Natural killer cell (primary cell): ENCODE data around the gene PUM2. TPM values are rescaled to one million over a fixed set of nuclear protein-coding genes. Genes with fewer than 3 reads are reported as not detected.

ENCODE experiments used
- ATAC-seq, 3 donors: fragments of 150-1000 bp in 2 of 3; fragments of 200-7000 bp in 1 of 3; cut with Tn5 transposase; 1 replicate in 1 of 3; 2 replicates in 2 of 3; pipeline ENCODE4 v1.10.0; 2021; ENCODE audit warnings: mild to moderate bottlenecking in 2 of 3, moderate library complexity in 2 of 3
- DNase-seq, 2 donors: peaks; one replicate each; pipeline versions ENCODE4 v3.0.0 to v3.0.0-alpha.2; 2013 to 2021; ENCODE audit warnings: mixed read lengths in 1 of 2
- H3K27ac ChIP-seq: one replicate; pipeline ENCODE4 v1.5.1; 2013; ENCODE audit warnings: mild to moderate bottlenecking, low read length
- H3K27me3 ChIP-seq: one replicate; pipeline ENCODE4 v1.6.1; 2013; ENCODE audit warnings: low read length; ENCODE audit not compliant: control insufficient read depth, insufficient read depth
- H3K36me3 ChIP-seq: one replicate; pipeline ENCODE4 v1.6.1; 2013; ENCODE audit warnings: low read length; ENCODE audit not compliant: control insufficient read depth, insufficient read depth
- H3K4me1 ChIP-seq: one replicate; pipeline ENCODE4 v1.6.1; 2013; ENCODE audit warnings: low read length; ENCODE audit not compliant: control insufficient read depth, insufficient read depth
- H3K4me3 ChIP-seq: one replicate; pipeline ENCODE4 v1.5.1; 2013; ENCODE audit warnings: low read length
- H3K9me3 ChIP-seq: one replicate; pipeline ENCODE4 v1.6.1; 2013; ENCODE audit warnings: low read length; ENCODE audit not compliant: control insufficient read depth, insufficient read depth
- H3K27ac Mint-ChIP-seq, 2 donors: one replicate each; pipeline ENCODE4 v1.8.0; 2022; ENCODE audit warnings: mild to moderate bottlenecking in 2 of 2, mixed read lengths in 2 of 2, moderate library complexity in 1 of 2
- H3K27me3 Mint-ChIP-seq, 2 donors: one replicate each; pipeline ENCODE4 v1.8.0; 2022; ENCODE audit warnings: low read depth in 2 of 2, mixed read lengths in 2 of 2
- H3K36me3 Mint-ChIP-seq: one replicate; pipeline ENCODE4 v1.8.0; 2022; ENCODE audit warnings: mixed read lengths
- H3K4me1 Mint-ChIP-seq, 2 donors: one replicate each; pipeline ENCODE4 v1.8.0; 2022; ENCODE audit warnings: mixed read lengths in 2 of 2
- H3K4me3 Mint-ChIP-seq: one replicate; pipeline ENCODE4 v1.8.0; 2022; ENCODE audit warnings: mild to moderate bottlenecking, moderate library complexity, mixed read lengths
- H3K9me3 Mint-ChIP-seq, 2 donors: one replicate each; pipeline ENCODE4 v1.8.0; 2022; ENCODE audit warnings: mixed read lengths in 2 of 2
- WGBS: methylation state at CpG from one replicate; pipeline ENCODE4 v1.1.7; 2013; ENCODE audit warnings: missing lambda C conversion rate; ENCODE audit not compliant: insufficient coverage; 5-methylcytosine and 5-hydroxymethylcytosine counted together
- intact Hi-C: fragments of 100-400 bp; cut with micrococcal nuclease; formaldehyde crosslinking; loops from one replicate; pipeline ENCODE4 v1.14.2; 2022
- total RNA-seq, 4 donors: library from RNA; stranded (reverse); fragments of 120-200 nt in 1 of 4; gene quantifications; one replicate each; pipeline versions ENCODE4 v1.2.3 to v1.2.4, GENCODE V29; 2013 to 2022
- TF ChIP-seq, protein P1 (sequence below): fragments of 200-600 bp; IDR thresholded peaks from one replicate; pipeline ENCODE4 v1.8.0; 2022; ENCODE audit warnings: antibody characterized with exemption

Gene PUM2
- total RNA-seq, 3 donors from 2014 or later (not counting 1 experiment from before 2014, with no cell fraction given), result 115 to 157 (median 130) TPM

DNA sequence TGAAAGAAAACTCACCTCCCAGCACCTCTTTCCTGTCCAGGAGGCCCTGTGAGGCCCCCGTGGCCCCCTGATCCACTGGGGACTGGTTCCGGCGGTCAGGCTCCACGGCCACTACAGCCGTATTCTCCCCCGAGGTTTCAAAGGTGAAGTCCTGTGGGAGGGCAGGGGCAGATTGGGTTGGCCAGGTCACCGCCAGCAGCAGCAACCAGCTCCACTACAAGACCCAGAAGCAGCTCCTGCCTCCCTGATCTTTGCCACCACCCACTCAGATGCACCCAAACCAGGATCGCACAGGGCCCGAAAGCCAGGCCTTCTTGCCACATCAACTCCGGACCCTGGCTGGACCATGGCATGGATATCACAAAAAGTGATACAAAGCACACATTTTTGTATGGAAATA lies 147.6 kb downstream of the PUM2 start:
- no peaks in the 10 kb centered on the region for H3K27me3 Mint-ChIP-seq
- Histone ChIP-seq H3K4me1 (no peaks in the 10 kb centered on the region), H3K27ac (no peak overlapping the region), H3K36me3 (no peaks in the 10 kb centered on the region), H3K9me3 (no peaks in the 10 kb centered on the region), H3K27me3 (no peaks in the 10 kb centered on the region), H3K4me3 (no peak overlapping the region)
- H3K36me3 Mint-ChIP-seq, result no peaks in the 10 kb centered on the region
- TF ChIP-seq, protein P1, sequence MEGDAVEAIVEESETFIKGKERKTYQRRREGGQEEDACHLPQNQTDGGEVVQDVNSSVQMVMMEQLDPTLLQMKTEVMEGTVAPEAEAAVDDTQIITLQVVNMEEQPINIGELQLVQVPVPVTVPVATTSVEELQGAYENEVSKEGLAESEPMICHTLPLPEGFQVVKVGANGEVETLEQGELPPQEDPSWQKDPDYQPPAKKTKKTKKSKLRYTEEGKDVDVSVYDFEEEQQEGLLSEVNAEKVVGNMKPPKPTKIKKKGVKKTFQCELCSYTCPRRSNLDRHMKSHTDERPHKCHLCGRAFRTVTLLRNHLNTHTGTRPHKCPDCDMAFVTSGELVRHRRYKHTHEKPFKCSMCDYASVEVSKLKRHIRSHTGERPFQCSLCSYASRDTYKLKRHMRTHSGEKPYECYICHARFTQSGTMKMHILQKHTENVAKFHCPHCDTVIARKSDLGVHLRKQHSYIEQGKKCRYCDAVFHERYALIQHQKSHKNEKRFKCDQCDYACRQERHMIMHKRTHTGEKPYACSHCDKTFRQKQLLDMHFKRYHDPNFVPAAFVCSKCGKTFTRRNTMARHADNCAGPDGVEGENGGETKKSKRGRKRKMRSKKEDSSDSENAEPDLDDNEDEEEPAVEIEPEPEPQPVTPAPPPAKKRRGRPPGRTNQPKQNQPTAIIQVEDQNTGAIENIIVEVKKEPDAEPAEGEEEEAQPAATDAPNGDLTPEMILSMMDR, result no peak
- intact Hi-C loops, result no loop called here
- 93% methylated on average over 10 of the region's 10 CpGs for WGBS
- no peak overlapping the region for H3K27ac Mint-ChIP-seq
- H3K4me3 Mint-ChIP-seq, result no peak overlapping the region
- DNase-seq (no peak), ATAC-seq (no peak)
- no peaks in the 10 kb centered on the region for H3K9me3 Mint-ChIP-seq
- no peaks in the 10 kb centered on the region for H3K4me1 Mint-ChIP-seq

- intact Hi-C loops, result no loop called here
- H3K4me1 Mint-ChIP-seq, result no peaks in the 10 kb centered on the region
Measured at GRCh38 chr2:20201671-20202070, 149.0 kb downstream of the PUM2 start.

GRCh38 chr2:20200697-20201555 lies 149.7 kb downstream of the PUM2 start:
- no peaks in the 10 kb centered on the region for H3K9me3 ChIP-seq
- H3K4me3 ChIP-seq, result no peak overlapping the region
- H3K27me3 ChIP-seq, result no peaks in the 10 kb centered on the region
- ATAC-seq, result no peak
- H3K36me3 ChIP-seq, result no peaks in the 10 kb centered on the region
- H3K27ac ChIP-seq, result no peak overlapping the region
- Mint-ChIP-seq H3K4me1 (no peaks in the 10 kb centered on the region), H3K4me3 (no peak overlapping the region), H3K27me3 (no peaks in the 10 kb centered on the region), H3K36me3 (no peaks in the 10 kb centered on the region), H3K9me3 (no peaks in the 10 kb centered on the region), H3K27ac (no peak overlapping the region)
- no peaks in the 10 kb centered on the region for H3K4me1 ChIP-seq
- TF ChIP-seq, protein P1, result no peak
- 91% methylated on average over 26 of the region's 26 CpGs for WGBS
- intact Hi-C loops, result no loop called here
- DNase-seq, result no peak

More at GRCh38 chr2:20201671-20202070, 149.0 kb downstream of the PUM2 start:
- no peak for ATAC-seq
- DNase-seq, result no peak
- Mint-ChIP-seq H3K27me3 (no peaks in the 10 kb centered on the region), H3K9me3 (no peaks in the 10 kb centered on the region), H3K27ac (no peak overlapping the region), H3K36me3 (no peaks in the 10 kb centered on the region), H3K4me3 (no peak overlapping the region)
- no peak overlapping the region for H3K4me3 ChIP-seq
- no peak overlapping the region for H3K27ac ChIP-seq
- 91% methylated on average over 17 of the region's 17 CpGs for WGBS
- TF ChIP-seq, protein P1, result no peak
- H3K36me3 ChIP-seq, result no peaks in the 10 kb centered on the region
- no peaks in the 10 kb centered on the region for H3K4me1 ChIP-seq
- H3K9me3 ChIP-seq, result no peaks in the 10 kb centered on the region
- no peaks in the 10 kb centered on the region for H3K27me3 ChIP-seq
